ENCODE results near the gene GRAMD2A. TPM values are rescaled to one million over a fixed set of nuclear protein-coding genes. Genes with fewer than 3 reads are reported as not detected.

The GRAMD2A gene
- total RNA-seq, 2 donors from 2014 or later: 2.0 TPM

- H3K36me3 Mint-ChIP-seq (ENCODE audit: low read depth): no peaks in the 10 kb centered on the region
- no peaks in the 10 kb centered on the region for H3K9me3 Mint-ChIP-seq
- H3K4me3 ChIP-seq (ENCODE audit: low read length): peak overlapping the region; percentile 96
- H3K4me3 Mint-ChIP-seq: peak overlapping the region; percentile 95
- no peaks in the 10 kb centered on the region for H3K9me3 ChIP-seq (ENCODE audit: control insufficient read depth, low read length)
- H3K27ac ChIP-seq (ENCODE audit: low read depth, low read length): peak overlapping the region; percentile 77
- 0% methylated on average over 16 to 59 of the region's 59 CpGs for WGBS, 2 experiments (ENCODE audit: insufficient coverage in 1 of 2, insufficient read length in 1 of 2)
- H3K9ac ChIP-seq (ENCODE audit: extremely low read depth, low read length, poor library complexity, severe bottlenecking): peak overlapping the region; percentile 42
- H3K27me3 ChIP-seq (ENCODE audit: control insufficient read depth, insufficient read depth, low read length, poor library complexity, severe bottlenecking): no peaks in the 10 kb centered on the region
- DNase-seq: peak; percentile 92
- no peaks in the 10 kb centered on the region for H3K36me3 ChIP-seq (ENCODE audit: control insufficient read depth, insufficient read depth, low read length)
- H3K4me1 Mint-ChIP-seq: peaks cover 31% of the 10 kb centered on the region
- H3K4me1 ChIP-seq (ENCODE audit: control insufficient read depth, insufficient read depth, low read length): peaks cover 3% of the 10 kb centered on the region
- peak overlapping the region; percentile 94 for H3K27ac Mint-ChIP-seq
- no peak for TF ChIP-seq CTCF (conservative IDR thresholded peaks at IDR 0.05)
- no peaks in the 10 kb centered on the region for H3K27me3 Mint-ChIP-seq (ENCODE audit: insufficient read depth)
These were observed 80.0 kb downstream of the GRAMD2A start for GRCh38 chr15:72117486-72118016.

- no peak for DNase-seq
These were observed 80.7 kb downstream of the GRAMD2A start for GRCh38 chr15:72116731-72117485.

More at GRCh38 chr15:72116731-72117485, 80.7 kb downstream of the GRAMD2A start:
- Mint-ChIP-seq H3K36me3 (ENCODE audit: low read depth) (no peaks in the 10 kb centered on the region), H3K4me3 (peak overlapping the region; percentile 95), H3K27me3 (ENCODE audit: insufficient read depth) (no peaks in the 10 kb centered on the region), H3K9me3 (no peaks in the 10 kb centered on the region), H3K4me1 (peaks cover 31% of the 10 kb centered on the region), H3K27ac (peak overlapping the region; percentile 94)
- Histone ChIP-seq H3K9me3 (ENCODE audit: control insufficient read depth, low read length) (no peaks in the 10 kb centered on the region), H3K4me3 (ENCODE audit: low read length) (peak overlapping the region; percentile 96), H3K9ac (ENCODE audit: extremely low read depth, low read length, poor library complexity, severe bottlenecking) (peak overlapping the region; percentile 38), H3K36me3 (ENCODE audit: control insufficient read depth, insufficient read depth, low read length) (no peaks in the 10 kb centered on the region), H3K4me1 (ENCODE audit: control insufficient read depth, insufficient read depth, low read length) (peaks cover 3% of the 10 kb centered on the region), H3K27me3 (ENCODE audit: control insufficient read depth, insufficient read depth, low read length, poor library complexity, severe bottlenecking) (no peaks in the 10 kb centered on the region), H3K27ac (ENCODE audit: low read depth, low read length) (peak overlapping the region; percentile 77)
- WGBS, 2 experiments (ENCODE audit: insufficient coverage in 1 of 2, insufficient read length in 1 of 2): 1 to 2% methylated on average over 13 to 24 of the region's 24 CpGs
- TF ChIP-seq CTCF (conservative IDR thresholded peaks at IDR 0.05): no peak
